ENCODE measurements around the gene MCOLN1. TPM values are rescaled to one million over a fixed set of nuclear protein-coding genes. Genes with fewer than 3 reads are reported as not detected.

MCOLN1 gene
- total and polyA plus RNA-seq, 9 of the 15 experiments (the other 6 are each of a cell fraction or from before 2014, with no cell fraction given), result 0.25 to 15.4 (median 7.1) TPM

- no peak for TF ChIP-seq HMGXB4 (CRISPR knock-in tag; IDR thresholded peaks at IDR 0.05)
- no peak for TF ChIP-seq BCL6 (CRISPR knock-in tag; IDR thresholded peaks at IDR 0.05)
- TF ChIP-seq IRF1 (CRISPR knock-in tag; IDR thresholded peaks at IDR 0.05; ENCODE audit: borderline replicate concordance), result no peak
- no peak for TF ChIP-seq NFIX (CRISPR knock-in tag; IDR thresholded peaks at IDR 0.05; ENCODE audit: low read depth)
- TF ChIP-seq ZBTB40 (IDR thresholded peaks at IDR 0.05), result no peak
- no peak for TF ChIP-seq ZBTB40 (CRISPR knock-in tag; IDR thresholded peaks at IDR 0.05)
- peak; percentile 97 for TF ChIP-seq RB1 (IDR thresholded peaks at IDR 0.05; ENCODE audit: low read depth)
- TF ChIP-seq ESRRA (IDR thresholded peaks at IDR 0.05; ENCODE audit: borderline replicate concordance, low read depth), result peak; percentile 74
- peak; percentile 27; the same call in 1 of the 2 replicates for TF ChIP-seq TCF3 (CRISPR knock-in tag; IDR thresholded peaks at IDR 0.05)
- TF ChIP-seq ZNF174 (CRISPR knock-in tag; IDR thresholded peaks at IDR 0.05), result no peak
Measured at GRCh38 chr19:7522072-7522922, at the start of gene MCOLN1 (continued).

Measured in K562 (cell line).